Measurements from ENCODE around the gene FA2H.

- TF ChIP-seq, protein P1, sequence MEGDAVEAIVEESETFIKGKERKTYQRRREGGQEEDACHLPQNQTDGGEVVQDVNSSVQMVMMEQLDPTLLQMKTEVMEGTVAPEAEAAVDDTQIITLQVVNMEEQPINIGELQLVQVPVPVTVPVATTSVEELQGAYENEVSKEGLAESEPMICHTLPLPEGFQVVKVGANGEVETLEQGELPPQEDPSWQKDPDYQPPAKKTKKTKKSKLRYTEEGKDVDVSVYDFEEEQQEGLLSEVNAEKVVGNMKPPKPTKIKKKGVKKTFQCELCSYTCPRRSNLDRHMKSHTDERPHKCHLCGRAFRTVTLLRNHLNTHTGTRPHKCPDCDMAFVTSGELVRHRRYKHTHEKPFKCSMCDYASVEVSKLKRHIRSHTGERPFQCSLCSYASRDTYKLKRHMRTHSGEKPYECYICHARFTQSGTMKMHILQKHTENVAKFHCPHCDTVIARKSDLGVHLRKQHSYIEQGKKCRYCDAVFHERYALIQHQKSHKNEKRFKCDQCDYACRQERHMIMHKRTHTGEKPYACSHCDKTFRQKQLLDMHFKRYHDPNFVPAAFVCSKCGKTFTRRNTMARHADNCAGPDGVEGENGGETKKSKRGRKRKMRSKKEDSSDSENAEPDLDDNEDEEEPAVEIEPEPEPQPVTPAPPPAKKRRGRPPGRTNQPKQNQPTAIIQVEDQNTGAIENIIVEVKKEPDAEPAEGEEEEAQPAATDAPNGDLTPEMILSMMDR (IDR thresholded peaks at IDR 0.05; ENCODE audit: borderline replicate concordance, extremely low read depth, low read length, poor library complexity, severe bottlenecking) = no peak
- TF ChIP-seq EZH2 (IDR thresholded peaks at IDR 0.05; ENCODE audit: borderline replicate concordance, low read depth, low read length, severe bottlenecking) = no peak
These were observed 60.7 kb downstream of the FA2H start for GRCh38 chr16:74713876-74714275.
